A673 (cell line): ENCODE results near the gene CDKL5.

Experiments
- CTCF ChIP-seq: fragments of 300-800, 200-600 bp; sonication (generic); conservative IDR thresholded peaks from 2 replicates; pipeline ENCODE4 v1.5.1; 2017; ENCODE audit warnings: low read depth, mild to moderate bottlenecking, antibody characterized with exemption, low read length, moderate library complexity, mixed read lengths
- EZH2 ChIP-seq: fragments of 200-600 bp; sonication (generic); IDR thresholded peaks from 2 replicates; pipeline ENCODE4 v1.6.1; 2017; ENCODE audit warnings: borderline replicate concordance, low read depth, mild to moderate bottlenecking, mixed read lengths, antibody characterized with exemption, low read length; ENCODE audit not compliant: poor library complexity, severe bottlenecking

- TF ChIP-seq EZH2 (no peak), CTCF (no peak)
Measured at GRCh38 chrX:18674417-18674787, 249.0 kb downstream of the CDKL5 start.
